Astrocyte (in vitro differentiated cells and primary cell): ENCODE results near the gene MYF5.

ENCODE experiments used
- EZH2 ChIP-seq: IDR thresholded peaks from 2 replicates; pipeline ENCODE4 v1.6.1; 2012; ENCODE audit warnings: mild to moderate bottlenecking, low read length, inconsistent platforms; ENCODE audit not compliant: insufficient read depth
- TF ChIP-seq, protein P1 (sequence below): IDR thresholded peaks from 2 replicates; pipeline ENCODE4 v1.5.1; 2011; ENCODE audit warnings: low read depth, mild to moderate bottlenecking, inconsistent platforms, low read length, moderate library complexity; ENCODE audit not compliant: insufficient read depth

DNA sequence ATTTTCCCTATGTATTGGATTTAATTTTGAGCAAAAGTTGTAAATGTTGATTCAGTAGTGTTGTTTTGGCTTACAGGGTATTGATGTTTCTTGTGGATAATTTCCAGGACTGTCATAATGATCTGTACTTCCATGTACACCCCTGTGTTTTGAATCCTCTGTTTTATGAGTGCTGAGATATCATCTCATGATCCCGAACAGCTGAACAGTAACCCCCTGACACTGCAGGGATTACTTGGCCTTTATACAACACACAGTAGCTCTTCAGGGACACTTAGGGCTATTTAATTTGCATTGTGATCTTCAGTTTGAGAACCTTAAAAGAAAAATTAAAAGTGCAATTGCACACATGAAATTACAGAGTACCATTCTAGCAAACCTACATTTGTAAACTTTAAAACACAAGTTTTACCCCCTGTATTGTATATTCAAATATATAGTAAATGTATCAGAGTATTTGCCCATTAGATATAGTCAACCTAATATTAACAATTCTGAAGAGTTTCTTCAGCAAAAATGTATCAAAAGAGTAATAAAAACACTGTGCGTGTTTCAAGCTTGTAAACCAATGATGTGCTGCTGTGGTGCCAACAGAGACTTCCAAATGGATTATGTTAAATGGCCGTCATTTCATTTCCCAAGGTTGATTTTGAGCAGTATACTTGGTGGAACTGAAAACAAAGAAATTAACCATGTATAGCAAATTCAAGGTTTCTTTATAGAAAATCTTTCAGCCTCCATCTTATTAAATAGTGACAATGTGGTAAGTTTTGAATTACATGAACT is 37.2 kb upstream of the MYF5 start:
- TF ChIP-seq EZH2 = no peak
- TF ChIP-seq, protein P1, sequence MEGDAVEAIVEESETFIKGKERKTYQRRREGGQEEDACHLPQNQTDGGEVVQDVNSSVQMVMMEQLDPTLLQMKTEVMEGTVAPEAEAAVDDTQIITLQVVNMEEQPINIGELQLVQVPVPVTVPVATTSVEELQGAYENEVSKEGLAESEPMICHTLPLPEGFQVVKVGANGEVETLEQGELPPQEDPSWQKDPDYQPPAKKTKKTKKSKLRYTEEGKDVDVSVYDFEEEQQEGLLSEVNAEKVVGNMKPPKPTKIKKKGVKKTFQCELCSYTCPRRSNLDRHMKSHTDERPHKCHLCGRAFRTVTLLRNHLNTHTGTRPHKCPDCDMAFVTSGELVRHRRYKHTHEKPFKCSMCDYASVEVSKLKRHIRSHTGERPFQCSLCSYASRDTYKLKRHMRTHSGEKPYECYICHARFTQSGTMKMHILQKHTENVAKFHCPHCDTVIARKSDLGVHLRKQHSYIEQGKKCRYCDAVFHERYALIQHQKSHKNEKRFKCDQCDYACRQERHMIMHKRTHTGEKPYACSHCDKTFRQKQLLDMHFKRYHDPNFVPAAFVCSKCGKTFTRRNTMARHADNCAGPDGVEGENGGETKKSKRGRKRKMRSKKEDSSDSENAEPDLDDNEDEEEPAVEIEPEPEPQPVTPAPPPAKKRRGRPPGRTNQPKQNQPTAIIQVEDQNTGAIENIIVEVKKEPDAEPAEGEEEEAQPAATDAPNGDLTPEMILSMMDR = no peak
